HepG2 (cell line): ENCODE results near the gene RUNX3.

ENCODE experiments used
- EP300 ChIP-seq, 3 experiments: sonication (generic) in 1 of 3; formaldehyde crosslinking in 1 of 3; IDR thresholded peaks; 2 replicates each; pipeline versions ENCODE4 v1.5.1 to v1.6.1; 2011 to 2020; ENCODE audit warnings: low read depth in 2 of 3, low read length in 2 of 3, borderline replicate concordance in 1 of 3, improper control_type of control experiment in 1 of 3, mild to moderate bottlenecking in 1 of 3, missing genetic modification reagents in 1 of 3, moderate library complexity in 1 of 3
- GABPA ChIP-seq, 2 experiments: IDR thresholded peaks; 2 replicates each; pipeline ENCODE4 v1.6.1; 2011 to 2016; ENCODE audit warnings: low read depth in 2 of 2, low read length in 1 of 2, missing biosample characterization in 1 of 2, missing genetic modification characterization in 1 of 2
- HCFC1 ChIP-seq: fragments of 150-350 bp; IDR thresholded peaks from 2 replicates; pipeline ENCODE4 v1.6.1; 2014; ENCODE audit warnings: low read depth, low read length
- HDAC2 ChIP-seq: sonication (generic); formaldehyde crosslinking; IDR thresholded peaks from 2 replicates; pipeline ENCODE4 v1.4.0; 2020; ENCODE audit warnings: missing genetic modification reagents
- KDM4B ChIP-seq: sonication (generic); formaldehyde crosslinking; IDR thresholded peaks from 2 replicates; pipeline ENCODE4 v1.4.0; 2020; ENCODE audit warnings: missing genetic modification reagents
- NFYC ChIP-seq: IDR thresholded peaks from 2 replicates; pipeline ENCODE4 v1.6.1; 2016; ENCODE audit warnings: missing genetic modification reagents, missing compliant biosample characterization
- RNF2 ChIP-seq: fragments of 450-650 bp; conservative IDR thresholded peaks from 2 replicates; pipeline ENCODE4 v1.6.1; 2016; ENCODE audit warnings: low read depth
- ZNF660 ChIP-seq: sonication (generic); formaldehyde crosslinking; IDR thresholded peaks from 2 replicates; pipeline ENCODE4 v1.5.1; 2020; ENCODE audit warnings: mild to moderate bottlenecking, low read depth, missing genetic modification reagents, borderline replicate concordance
- TF ChIP-seq, protein P1 (sequence below): sonication (generic); formaldehyde crosslinking; IDR thresholded peaks from 2 replicates; pipeline ENCODE4 v1.5.0; 2020; ENCODE audit warnings: mild to moderate bottlenecking, missing genetic modification reagents, moderate library complexity
- TF ChIP-seq, protein P2 (sequence below): sonication (generic); formaldehyde crosslinking; IDR thresholded peaks from 2 replicates; pipeline ENCODE4 v1.4.0; 2020; ENCODE audit warnings: missing genetic modification reagents
- TF ChIP-seq, protein P3 (sequence below): sonication (generic); formaldehyde crosslinking; IDR thresholded peaks from 2 replicates; pipeline ENCODE4 v1.8.1; 2023; ENCODE audit warnings: missing genetic modification reagents, inconsistent platforms, borderline replicate concordance

DNA sequence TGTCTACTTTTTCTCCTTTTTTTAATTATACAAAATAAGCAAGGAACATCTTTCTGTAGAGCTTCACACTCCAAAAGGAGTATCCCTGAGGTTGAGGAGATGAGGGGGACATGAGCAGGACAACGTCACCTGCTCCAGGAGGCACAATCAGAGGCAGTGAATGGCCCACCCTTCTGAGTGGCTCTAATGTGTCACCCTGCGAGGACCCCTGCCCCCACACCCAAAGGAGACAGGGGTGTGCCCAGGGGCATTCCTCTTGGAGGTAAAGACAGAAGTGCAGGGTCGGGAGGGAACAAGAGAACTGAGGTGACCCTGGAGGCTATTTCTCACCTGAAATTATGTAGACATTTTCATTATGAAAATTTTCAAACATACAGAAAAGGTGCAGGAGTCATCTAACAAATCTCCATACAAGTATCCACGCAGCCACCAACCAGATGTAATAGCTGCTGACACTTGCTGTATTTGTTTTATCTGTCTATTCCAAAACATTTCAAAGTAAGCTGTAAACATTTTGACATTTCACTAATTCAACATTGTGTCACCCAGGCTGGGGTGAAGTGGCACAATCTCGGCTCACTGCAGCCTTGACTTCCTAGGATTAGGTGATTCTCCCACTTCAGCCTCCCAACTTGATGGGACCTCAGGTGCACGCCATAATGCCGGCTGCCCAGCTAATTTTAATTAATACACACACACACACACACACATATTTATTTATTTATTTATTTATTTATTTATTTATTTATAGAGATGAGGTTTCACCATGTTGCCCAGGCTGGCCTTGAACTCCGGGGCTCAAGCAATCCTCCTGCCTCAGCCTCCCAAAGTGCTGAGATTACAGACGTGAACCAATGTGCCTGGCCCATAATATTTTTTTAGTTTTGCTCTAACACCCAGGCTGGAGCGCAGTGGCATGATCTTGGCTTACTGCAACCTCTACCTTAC lies 70.7 kb downstream of the RUNX3 start:
- TF ChIP-seq ZNF660 (CRISPR knock-in tag) = no peak
- TF ChIP-seq GABPA (IDR thresholded peaks at IDR 0.05; ENCODE audit: low read depth, low read length) = no peak
- no peak for TF ChIP-seq GABPA (CRISPR knock-in tag; IDR thresholded peaks at IDR 0.05; ENCODE audit: low read depth)
- no peak for TF ChIP-seq RNF2
- TF ChIP-seq KDM4B (CRISPR knock-in tag) = no peak
- no peak for TF ChIP-seq HCFC1
- TF ChIP-seq HDAC2 (CRISPR knock-in tag) = no peak
- TF ChIP-seq, protein P1, sequence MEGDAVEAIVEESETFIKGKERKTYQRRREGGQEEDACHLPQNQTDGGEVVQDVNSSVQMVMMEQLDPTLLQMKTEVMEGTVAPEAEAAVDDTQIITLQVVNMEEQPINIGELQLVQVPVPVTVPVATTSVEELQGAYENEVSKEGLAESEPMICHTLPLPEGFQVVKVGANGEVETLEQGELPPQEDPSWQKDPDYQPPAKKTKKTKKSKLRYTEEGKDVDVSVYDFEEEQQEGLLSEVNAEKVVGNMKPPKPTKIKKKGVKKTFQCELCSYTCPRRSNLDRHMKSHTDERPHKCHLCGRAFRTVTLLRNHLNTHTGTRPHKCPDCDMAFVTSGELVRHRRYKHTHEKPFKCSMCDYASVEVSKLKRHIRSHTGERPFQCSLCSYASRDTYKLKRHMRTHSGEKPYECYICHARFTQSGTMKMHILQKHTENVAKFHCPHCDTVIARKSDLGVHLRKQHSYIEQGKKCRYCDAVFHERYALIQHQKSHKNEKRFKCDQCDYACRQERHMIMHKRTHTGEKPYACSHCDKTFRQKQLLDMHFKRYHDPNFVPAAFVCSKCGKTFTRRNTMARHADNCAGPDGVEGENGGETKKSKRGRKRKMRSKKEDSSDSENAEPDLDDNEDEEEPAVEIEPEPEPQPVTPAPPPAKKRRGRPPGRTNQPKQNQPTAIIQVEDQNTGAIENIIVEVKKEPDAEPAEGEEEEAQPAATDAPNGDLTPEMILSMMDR = no peak
- no peak for TF ChIP-seq EP300 (IDR thresholded peaks at IDR 0.05; ENCODE audit: low read depth in 2 of 2, low read length in 2 of 2)
- TF ChIP-seq EP300 (CRISPR knock-in tag; IDR thresholded peaks at IDR 0.05; ENCODE audit: borderline replicate concordance) = no peak
- TF ChIP-seq, protein P2, sequence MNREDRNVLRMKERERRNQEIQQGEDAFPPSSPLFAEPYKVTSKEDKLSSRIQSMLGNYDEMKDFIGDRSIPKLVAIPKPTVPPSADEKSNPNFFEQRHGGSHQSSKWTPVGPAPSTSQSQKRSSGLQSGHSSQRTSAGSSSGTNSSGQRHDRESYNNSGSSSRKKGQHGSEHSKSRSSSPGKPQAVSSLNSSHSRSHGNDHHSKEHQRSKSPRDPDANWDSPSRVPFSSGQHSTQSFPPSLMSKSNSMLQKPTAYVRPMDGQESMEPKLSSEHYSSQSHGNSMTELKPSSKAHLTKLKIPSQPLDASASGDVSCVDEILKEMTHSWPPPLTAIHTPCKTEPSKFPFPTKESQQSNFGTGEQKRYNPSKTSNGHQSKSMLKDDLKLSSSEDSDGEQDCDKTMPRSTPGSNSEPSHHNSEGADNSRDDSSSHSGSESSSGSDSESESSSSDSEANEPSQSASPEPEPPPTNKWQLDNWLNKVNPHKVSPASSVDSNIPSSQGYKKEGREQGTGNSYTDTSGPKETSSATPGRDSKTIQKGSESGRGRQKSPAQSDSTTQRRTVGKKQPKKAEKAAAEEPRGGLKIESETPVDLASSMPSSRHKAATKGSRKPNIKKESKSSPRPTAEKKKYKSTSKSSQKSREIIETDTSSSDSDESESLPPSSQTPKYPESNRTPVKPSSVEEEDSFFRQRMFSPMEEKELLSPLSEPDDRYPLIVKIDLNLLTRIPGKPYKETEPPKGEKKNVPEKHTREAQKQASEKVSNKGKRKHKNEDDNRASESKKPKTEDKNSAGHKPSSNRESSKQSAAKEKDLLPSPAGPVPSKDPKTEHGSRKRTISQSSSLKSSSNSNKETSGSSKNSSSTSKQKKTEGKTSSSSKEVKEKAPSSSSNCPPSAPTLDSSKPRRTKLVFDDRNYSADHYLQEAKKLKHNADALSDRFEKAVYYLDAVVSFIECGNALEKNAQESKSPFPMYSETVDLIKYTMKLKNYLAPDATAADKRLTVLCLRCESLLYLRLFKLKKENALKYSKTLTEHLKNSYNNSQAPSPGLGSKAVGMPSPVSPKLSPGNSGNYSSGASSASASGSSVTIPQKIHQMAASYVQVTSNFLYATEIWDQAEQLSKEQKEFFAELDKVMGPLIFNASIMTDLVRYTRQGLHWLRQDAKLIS (CRISPR knock-in tag) = no peak
- TF ChIP-seq NFYC (CRISPR knock-in tag) = no peak
- TF ChIP-seq, protein P3, sequence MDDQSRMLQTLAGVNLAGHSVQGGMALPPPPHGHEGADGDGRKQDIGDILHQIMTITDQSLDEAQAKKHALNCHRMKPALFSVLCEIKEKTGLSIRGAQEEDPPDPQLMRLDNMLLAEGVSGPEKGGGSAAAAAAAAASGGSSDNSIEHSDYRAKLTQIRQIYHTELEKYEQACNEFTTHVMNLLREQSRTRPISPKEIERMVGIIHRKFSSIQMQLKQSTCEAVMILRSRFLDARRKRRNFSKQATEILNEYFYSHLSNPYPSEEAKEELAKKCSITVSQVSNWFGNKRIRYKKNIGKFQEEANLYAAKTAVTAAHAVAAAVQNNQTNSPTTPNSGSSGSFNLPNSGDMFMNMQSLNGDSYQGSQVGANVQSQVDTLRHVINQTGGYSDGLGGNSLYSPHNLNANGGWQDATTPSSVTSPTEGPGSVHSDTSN (CRISPR knock-in tag) = no peak
